ENCODE measurements around the gene B4GALNT1. TPM values are rescaled to one million over a fixed set of nuclear protein-coding genes. Genes with fewer than 3 reads are reported as not detected.
A peak's percentile ranks its signal among the peaks of the same experiment; 100 is the strongest.

B4GALNT1 gene
- total RNA-seq, 1 donor from 2014 or later = 2.2 TPM

DNA sequence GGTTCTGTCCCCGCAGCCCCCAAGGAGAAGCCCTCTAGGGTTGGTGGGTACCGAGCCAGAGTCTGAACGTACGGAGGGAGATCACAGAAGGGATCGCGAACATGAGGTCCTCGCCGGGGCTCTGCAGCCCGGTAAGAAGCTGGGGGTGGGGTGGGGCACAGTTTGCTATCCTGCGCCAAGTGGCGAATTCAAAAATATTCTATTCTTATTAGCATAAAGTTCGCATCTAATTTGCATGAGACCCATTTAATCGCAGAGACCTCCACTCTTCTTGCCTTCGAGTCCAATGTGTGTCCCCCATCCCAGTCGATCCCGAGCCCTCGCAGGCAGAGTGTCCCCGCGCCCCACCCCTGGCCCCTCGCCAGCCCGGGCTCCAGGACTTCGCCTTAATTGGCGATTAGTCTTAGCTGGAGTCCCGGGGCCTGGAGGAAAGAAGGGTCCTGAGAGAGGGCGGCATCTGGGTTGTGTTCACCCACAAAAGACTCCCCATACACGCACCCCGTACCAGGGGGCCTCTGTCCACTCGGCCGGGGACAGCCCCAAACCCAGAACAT is 22.4 kb downstream of the B4GALNT1 start:
- Histone ChIP-seq H3K4me3 (ENCODE audit: low read depth, low read length) (peak overlapping the region; percentile 61), H3K27me3 (ENCODE audit: control insufficient read depth, insufficient read depth, low read length) (peaks cover 23% of the 10 kb centered on the region), H3K36me3 (ENCODE audit: control insufficient read depth, insufficient read depth, low read length) (no peaks in the 10 kb centered on the region)
- no peak for DNase-seq (ENCODE audit: low read depth)
- TF ChIP-seq, protein P1, sequence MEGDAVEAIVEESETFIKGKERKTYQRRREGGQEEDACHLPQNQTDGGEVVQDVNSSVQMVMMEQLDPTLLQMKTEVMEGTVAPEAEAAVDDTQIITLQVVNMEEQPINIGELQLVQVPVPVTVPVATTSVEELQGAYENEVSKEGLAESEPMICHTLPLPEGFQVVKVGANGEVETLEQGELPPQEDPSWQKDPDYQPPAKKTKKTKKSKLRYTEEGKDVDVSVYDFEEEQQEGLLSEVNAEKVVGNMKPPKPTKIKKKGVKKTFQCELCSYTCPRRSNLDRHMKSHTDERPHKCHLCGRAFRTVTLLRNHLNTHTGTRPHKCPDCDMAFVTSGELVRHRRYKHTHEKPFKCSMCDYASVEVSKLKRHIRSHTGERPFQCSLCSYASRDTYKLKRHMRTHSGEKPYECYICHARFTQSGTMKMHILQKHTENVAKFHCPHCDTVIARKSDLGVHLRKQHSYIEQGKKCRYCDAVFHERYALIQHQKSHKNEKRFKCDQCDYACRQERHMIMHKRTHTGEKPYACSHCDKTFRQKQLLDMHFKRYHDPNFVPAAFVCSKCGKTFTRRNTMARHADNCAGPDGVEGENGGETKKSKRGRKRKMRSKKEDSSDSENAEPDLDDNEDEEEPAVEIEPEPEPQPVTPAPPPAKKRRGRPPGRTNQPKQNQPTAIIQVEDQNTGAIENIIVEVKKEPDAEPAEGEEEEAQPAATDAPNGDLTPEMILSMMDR (IDR thresholded peaks at IDR 0.05; ENCODE audit: insufficient read depth, low read length, poor library complexity, severe bottlenecking) = no peak

DNA sequence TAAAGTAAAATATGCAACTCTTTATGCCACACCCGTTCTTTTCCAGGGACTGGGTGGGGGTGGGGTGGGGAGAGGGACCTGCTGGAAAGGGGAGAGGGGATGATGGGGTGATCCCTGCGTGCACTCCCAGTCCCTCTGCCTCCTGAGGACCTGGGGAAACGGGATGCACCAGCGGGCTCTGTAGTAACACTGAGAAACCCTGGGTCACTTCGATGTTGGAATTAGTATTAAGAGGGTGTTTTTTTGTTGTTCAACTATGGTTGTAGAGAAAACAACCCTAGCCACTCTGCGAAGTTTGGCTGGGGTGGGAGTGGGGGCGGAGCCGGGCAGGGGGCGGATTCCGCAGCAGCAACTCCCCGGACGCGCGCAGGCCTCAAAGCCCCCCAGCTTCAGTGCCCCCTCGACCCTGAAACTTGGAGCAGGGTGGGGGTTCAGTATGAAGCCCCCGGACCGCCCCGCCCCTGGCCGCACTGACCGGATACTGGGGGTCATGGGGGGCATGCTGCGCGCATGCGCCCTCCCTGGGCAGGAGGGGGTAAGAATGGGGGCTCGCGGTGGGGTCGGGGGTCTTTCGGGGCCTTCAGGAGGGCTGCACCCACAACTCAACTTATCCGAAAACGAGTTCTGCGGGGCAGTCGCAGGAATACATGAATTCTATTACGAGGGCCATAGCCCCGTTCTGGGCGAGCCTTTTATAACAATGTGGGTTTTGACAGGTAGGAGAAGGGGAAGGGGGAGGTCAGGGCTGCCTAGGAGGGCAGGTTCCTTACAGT is 23.0 kb downstream of the B4GALNT1 start:
- H3K4me3 ChIP-seq (ENCODE audit: low read depth, low read length) = no peak overlapping the region
- peaks cover 22% of the 10 kb centered on the region for H3K27me3 ChIP-seq (ENCODE audit: control insufficient read depth, insufficient read depth, low read length)
- TF ChIP-seq, protein P1 (IDR thresholded peaks at IDR 0.05; ENCODE audit: insufficient read depth, low read length, poor library complexity, severe bottlenecking) = no peak
- no peak for DNase-seq (ENCODE audit: low read depth)
- H3K36me3 ChIP-seq (ENCODE audit: control insufficient read depth, insufficient read depth, low read length) = no peaks in the 10 kb centered on the region

DNA sequence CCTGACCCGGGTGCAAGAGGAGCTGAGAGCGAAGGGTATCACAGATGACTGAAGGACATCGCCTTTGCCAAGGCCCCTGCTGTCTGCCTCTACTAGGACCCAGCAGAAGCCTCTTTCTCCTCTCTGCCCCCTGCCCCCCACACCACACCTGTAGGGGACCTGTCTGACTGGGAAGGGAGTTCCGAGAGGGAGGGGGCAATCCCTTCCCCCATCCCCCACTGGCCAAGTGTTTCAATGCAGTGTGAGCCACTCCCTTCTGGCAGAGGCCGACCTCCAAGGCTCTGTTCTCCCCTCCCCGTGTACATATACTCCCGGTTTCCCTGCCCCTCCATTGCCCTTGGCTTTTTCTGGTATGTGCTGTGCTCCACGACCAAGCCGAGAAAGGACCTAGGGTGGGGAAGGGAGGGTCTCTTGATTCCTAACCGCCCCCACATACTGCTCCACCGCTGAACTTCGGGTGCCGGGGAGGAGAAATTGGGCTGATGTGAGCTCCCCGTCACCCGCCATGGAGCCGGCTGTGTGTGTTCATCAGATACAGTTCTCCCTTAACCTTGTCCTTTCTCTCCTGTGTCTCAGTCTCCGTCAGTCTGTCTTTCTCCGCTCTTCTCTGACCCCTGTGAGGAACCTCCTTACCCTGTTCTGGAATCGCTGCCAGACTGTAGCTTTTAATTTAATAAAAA is 23.8 kb downstream of the B4GALNT1 start:
- peaks cover 20% of the 10 kb centered on the region for H3K27me3 ChIP-seq (ENCODE audit: control insufficient read depth, insufficient read depth, low read length)
- DNase-seq (ENCODE audit: low read depth) = no peak
- no peaks in the 10 kb centered on the region for H3K36me3 ChIP-seq (ENCODE audit: control insufficient read depth, insufficient read depth, low read length)
- no peak overlapping the region for H3K4me3 ChIP-seq (ENCODE audit: low read depth, low read length)
- TF ChIP-seq, protein P1 (IDR thresholded peaks at IDR 0.05; ENCODE audit: insufficient read depth, low read length, poor library complexity, severe bottlenecking) = no peak

DNA sequence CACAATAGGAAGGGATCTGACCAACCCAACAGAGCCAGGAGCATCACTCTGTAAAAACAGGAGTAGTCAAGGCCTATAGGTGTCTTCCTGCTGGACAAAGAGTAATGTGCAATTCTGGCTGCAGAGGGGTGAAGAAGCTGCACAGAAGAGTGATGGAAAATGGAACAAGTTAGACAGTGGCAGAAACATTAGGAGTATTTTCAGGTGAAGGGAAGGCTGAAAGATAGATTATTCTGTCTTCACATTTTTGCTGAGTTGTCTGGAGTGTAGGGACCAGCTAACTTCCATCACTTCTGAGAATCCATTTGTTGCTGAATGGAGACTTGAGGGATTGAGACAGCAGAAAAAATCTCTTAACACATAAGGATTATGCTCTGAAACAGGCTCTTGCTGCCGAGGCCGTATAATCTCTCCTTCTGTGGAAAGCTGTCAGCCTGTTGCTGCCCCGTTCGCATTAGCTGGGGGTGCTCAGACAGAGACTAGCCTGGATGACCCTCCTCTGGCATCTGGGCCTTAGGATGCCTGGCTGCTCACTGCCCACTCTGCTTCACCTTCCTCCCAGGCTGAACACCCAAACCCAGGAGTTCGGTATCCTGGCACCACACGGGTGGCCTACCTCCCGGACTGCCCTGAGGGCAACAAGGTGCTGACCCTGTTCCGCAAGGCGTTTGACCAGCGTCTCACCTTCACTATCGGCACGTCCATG is 24.9 kb downstream of the B4GALNT1 start:
- no peak overlapping the region for H3K4me3 ChIP-seq (ENCODE audit: low read depth, low read length)
- no peaks in the 10 kb centered on the region for H3K36me3 ChIP-seq (ENCODE audit: control insufficient read depth, insufficient read depth, low read length)
- peaks cover 17% of the 10 kb centered on the region for H3K27me3 ChIP-seq (ENCODE audit: control insufficient read depth, insufficient read depth, low read length)
- DNase-seq (ENCODE audit: low read depth) = no peak
- TF ChIP-seq, protein P1 (IDR thresholded peaks at IDR 0.05; ENCODE audit: insufficient read depth, low read length, poor library complexity, severe bottlenecking) = no peak

DNA sequence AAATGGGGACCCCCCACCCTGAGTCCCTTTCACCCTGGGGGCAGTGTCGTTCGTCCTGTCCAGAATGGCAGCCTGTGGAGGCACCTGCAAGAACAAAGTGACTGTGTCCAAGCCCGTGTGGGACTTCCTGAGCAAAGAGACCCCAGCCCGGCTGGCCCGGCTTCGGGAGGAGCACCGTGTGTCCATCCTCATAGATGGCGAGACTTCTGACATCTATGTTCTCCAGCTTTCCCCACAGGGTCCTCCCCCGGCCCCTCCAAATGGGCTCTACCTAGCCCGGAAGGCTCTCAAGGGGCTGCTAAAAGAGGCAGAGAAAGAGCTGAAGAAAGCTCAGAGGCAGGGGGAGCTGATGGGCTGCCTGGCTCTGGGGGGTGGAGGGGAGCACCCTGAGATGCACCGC is 26.2 kb downstream of the B4GALNT1 start:
- no peaks in the 10 kb centered on the region for H3K36me3 ChIP-seq (ENCODE audit: control insufficient read depth, insufficient read depth, low read length)
- peaks cover 13% of the 10 kb centered on the region for H3K27me3 ChIP-seq (ENCODE audit: control insufficient read depth, insufficient read depth, low read length)
- TF ChIP-seq, protein P1 (IDR thresholded peaks at IDR 0.05; ENCODE audit: insufficient read depth, low read length, poor library complexity, severe bottlenecking) = no peak

More for the DNA sequence above, 26.2 kb downstream of the B4GALNT1 start:
- DNase-seq (ENCODE audit: low read depth) = no peak
- H3K4me3 ChIP-seq (ENCODE audit: low read depth, low read length) = no peak overlapping the region
